GM21381 (cell line): Measurements from ENCODE around the gene PROZ.
A peak's percentile ranks its signal among the peaks of the same experiment; 100 is the strongest.

ENCODE experiments used
- ATAC-seq: cut with Tn5 transposase; IDR thresholded peaks from one replicate; pipeline ENCODE4 v1.9.1; 2021; ENCODE audit warnings: mild to moderate bottlenecking, moderate library complexity; ENCODE audit not compliant: unreplicated experiment

The PROZ gene

DNA sequence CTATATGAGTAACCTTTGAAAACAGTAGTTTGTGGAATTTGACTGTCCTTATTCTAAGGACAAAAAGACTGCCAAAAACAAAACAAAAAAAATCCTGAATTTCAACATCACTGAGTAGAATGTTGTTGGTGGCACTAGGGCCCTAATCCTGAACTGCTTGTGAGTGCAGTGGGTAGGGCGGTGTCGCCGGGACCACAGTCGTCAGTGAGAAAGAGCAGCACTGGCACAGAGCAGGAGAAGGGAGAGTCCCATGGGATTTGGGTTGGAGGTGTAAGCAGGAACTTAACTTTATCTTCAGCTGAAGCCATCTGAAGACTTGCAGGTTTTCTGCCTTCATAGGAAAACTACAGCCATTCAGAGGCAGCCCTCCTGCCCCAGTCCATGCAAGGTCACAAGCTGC is 44.5 kb downstream of the PROZ start:
- no peak for ATAC-seq

- no peak for ATAC-seq
These were observed 45.3 kb downstream of the PROZ start for GRCh38 chr13:113203507-113204377.

GRCh38 chr13:113204378-113204734 is 45.9 kb downstream of the PROZ start:
- no peak for ATAC-seq

GRCh38 chr13:113205428-113205931 is 47.0 kb downstream of the PROZ start:
- ATAC-seq, result no peak

GRCh38 chr13:113207460-113207859 is 49.0 kb downstream of the PROZ start:
- ATAC-seq, result no peak

DNA sequence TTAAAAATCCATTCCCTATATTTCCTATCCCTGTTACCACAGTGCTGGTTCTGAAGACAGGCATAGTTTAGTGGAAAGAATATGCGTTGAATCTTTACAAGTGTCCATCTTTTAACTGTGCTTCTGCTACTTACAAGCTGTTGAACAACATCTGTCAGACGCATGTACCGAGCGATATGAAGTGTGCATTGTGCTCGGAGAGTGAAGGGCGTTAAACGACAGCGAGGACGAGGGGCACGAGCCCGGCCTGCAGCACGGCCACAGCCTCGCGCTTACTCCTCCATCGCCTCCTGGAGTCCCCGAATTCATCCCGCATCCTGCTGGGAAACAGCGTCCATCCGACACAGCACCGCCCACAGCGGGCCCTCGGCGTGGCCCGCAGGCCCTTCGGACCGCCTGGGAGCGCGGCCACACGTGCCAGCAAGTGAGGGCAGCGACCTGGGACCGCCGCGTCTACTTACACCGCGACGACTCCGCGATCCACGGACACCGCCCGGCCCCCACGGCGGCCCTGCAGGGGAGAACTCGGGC is 49.5 kb downstream of the PROZ start:
- peak; percentile 4 for ATAC-seq

- ATAC-seq, result peak; percentile 65
These were observed 50.2 kb downstream of the PROZ start, which contains the start of gene PCID2 for GRCh38 chr13:113208421-113209335. Gene PCID2, minus strand, starts transcription at chr13:113208669. Its CDS starts 35 bp downstream, at chr13:113208634.

GRCh38 chr13:113209336-113209758 is 50.9 kb downstream of the PROZ start, which contains the start of gene CUL4A:
Gene CUL4A, plus strand, starts transcription at chr13:113209613. Its CDS starts 15 bp downstream, at chr13:113209628.
- peak; percentile 45 for ATAC-seq

- ATAC-seq, result peak; percentile 33
These were observed 51.4 kb downstream of the PROZ start for GRCh38 chr13:113209759-113210421.

GRCh38 chr13:113210833-113211232 is 52.4 kb downstream of the PROZ start:
- ATAC-seq, result no peak

- no peak for ATAC-seq
These were observed 53.3 kb downstream of the PROZ start for GRCh38 chr13:113211774-113212173.

DNA sequence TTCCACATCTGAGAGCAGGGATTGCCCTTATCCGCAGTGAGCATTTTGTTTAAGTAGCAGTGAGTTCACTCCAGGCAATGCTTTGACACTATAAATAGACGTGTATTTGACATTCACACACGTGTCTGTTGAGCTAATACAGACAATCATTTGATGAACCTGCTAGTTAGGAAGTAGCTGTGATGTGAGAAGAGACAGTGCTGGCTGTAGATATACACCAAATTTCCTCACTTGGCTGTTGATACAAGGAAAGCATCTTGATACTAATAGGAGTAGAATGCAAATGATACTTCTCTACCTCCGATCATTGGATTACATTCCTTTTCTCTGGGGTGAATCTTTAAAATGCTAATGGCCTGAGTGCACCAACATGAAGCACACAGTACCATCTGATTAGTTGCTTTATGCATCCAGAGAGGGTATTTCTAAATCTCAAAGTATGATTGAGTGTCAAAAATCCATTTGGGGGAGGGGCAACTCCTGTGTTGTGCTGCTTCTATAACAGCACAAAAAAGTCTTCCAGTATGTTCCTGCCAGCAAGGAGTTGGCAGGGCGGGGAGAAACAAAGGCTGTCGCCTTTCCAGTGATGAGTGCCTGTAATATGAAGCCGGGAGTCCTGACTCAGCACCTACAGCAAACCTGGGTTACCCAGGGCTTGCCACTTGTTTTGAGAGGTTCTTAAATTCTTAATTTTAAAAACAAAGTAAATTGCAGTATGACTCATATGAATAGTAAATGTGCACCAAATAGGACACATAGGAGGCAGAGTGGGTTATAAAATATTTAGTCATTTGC is 58.0 kb downstream of the PROZ start:
- no peak for ATAC-seq

GRCh38 chr13:113218586-113218985 is 60.1 kb downstream of the PROZ start:
- no peak for ATAC-seq

DNA sequence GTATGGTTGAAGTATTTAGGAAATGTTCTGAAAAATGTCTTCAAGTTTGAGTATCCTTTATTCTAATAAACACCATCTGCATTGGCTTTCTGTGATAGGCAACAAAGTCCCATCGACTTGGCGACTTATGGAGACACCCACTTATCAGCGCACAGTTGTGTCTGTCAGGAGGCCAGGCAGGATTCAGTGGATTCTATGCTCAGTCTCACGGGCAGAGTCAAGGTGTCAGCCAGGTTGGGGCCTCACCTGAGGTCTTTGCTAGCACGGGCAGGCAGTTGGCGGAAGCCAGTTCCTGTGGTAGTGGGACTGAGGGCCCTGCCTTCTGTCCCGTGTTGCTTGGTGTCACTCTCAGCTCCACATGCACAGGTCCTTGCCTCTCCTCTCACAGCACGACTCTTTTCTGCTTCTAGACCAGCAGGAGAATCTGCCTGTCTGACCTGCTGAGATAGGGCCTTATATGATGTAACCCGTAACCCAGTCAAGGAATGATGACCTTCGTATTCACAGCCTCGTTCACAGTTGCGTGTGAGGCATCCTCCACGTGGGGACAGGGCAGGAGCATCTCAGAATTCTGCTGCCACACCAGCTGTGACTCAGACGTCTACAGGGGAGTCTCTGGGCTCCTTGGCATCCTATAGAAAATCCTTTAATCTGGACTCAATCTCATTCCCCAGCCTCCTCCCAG is 61.0 kb downstream of the PROZ start:
- no peak for ATAC-seq

DNA sequence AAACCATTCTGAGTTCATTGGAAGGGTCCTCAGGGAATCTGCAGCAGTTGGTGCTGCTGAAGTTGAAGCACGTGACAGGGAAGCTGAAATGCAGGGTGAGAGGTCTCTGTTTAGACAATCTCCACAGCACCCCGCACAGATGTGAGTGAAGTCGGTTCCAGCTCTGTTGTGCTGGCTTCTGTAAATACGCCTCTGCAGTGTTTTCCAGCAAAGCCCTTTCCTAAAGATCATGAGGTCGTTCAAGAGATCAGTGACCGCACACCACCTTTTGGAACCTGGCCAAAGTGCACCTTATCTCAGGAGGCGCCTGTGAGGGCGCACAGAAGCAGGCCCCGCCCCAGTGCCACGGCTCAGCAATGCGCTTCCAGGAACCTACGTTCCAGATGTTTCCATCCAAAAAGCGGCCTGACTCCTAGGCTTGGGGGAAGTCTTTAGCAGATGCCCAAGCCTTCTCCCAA is 61.7 kb downstream of the PROZ start:
- no peak for ATAC-seq

GRCh38 chr13:113220877-113221276 is 62.4 kb downstream of the PROZ start:
- ATAC-seq, result no peak
